ENCODE results near the gene CBLN2. TPM values are rescaled to one million over a fixed set of nuclear protein-coding genes. Genes with fewer than 3 reads are reported as not detected.
A peak's percentile ranks its signal among the peaks of the same experiment; 100 is the strongest.

The CBLN2 gene
- total and polyA plus RNA-seq, 2 of the 13 experiments (the other 11 are each of a cell fraction or from before 2014, with no cell fraction given) = not detected

- TF ChIP-seq ZBTB40 (IDR thresholded peaks at IDR 0.05) (no peak), ZBTB40 (CRISPR knock-in tag; IDR thresholded peaks at IDR 0.05) (no peak)
Measured at GRCh38 chr18:72502671-72503431, 41.3 kb downstream of the CBLN2 start (continued).

- Histone ChIP-seq H3K9me3 (ENCODE audit: low read length) (no peaks in the 10 kb centered on the region), H3K79me2 (ENCODE audit: insufficient read depth, low read length) (no peaks in the 10 kb centered on the region), H3K27me3 (ENCODE audit: control insufficient read depth in 1 of 2, insufficient read depth in 2 of 2, low read length in 2 of 2) (no peaks in the 10 kb centered on the region), H2AFZ (ENCODE audit: low read length) (no peak overlapping the region), H3K9ac (ENCODE audit: insufficient read depth, low read depth, low read length) (no peak overlapping the region), H3K4me1 (ENCODE audit: insufficient read depth, low read length) (no peaks in the 10 kb centered on the region), H4K20me1 (ENCODE audit: insufficient read depth, low read length) (no peaks in the 10 kb centered on the region), H3K27ac (ENCODE audit: extremely low read length, insufficient read depth, low read length) (no peak overlapping the region), H3K4me2 (ENCODE audit: low read depth, low read length) (no peak overlapping the region), H3K4me3 (replicated peaks in 1 of 3; ENCODE audit: insufficient read depth in 1 of 3, low read depth in 2 of 3, low read length in 3 of 3) (no peak overlapping the region), H3K36me3 (replicated peaks in 1 of 2; ENCODE audit: control insufficient read depth in 1 of 2, insufficient read depth in 2 of 2, low read length in 2 of 2) (no peaks in the 10 kb centered on the region)
- intact Hi-C loops (cut with micrococcal nuclease; ENCODE audit: unreplicated experiment) (no loop called here), in situ Hi-C loops (cut with HindIII; ENCODE audit: extremely low pct_ligation_motif_present, low pct_unique_long_range_greater_than_20kb) (no loop called here)
- no peak for TF ChIP-seq TCF7L2 (IDR thresholded peaks at IDR 0.05; ENCODE audit: low read depth, low read length)
- TF ChIP-seq ZNF382 (CRISPR knock-in tag; IDR thresholded peaks at IDR 0.05; ENCODE audit: borderline replicate concordance) = no peak
- peak; percentile 71 for TF ChIP-seq CEBPB (IDR thresholded peaks at IDR 0.05; ENCODE audit: borderline replicate concordance, low read depth, low read length)
- ATAC-seq (no peak), FAIRE-seq (no peak), DNase-seq (ENCODE audit: low spot score) (no peak)
- ChIA-PET CTCF (ENCODE audit: low intra/inter-chr PET ratio, low total read pairs) (no interaction called here), POLR2A (no interaction called here)
- BruUV-seq (replicated peaks) = no TSS peak
- WGBS (ENCODE audit: low lambda C conversion rate) = 75% methylated on average over 3 of the region's 3 CpGs
Measured at GRCh38 chr18:72492497-72492896, 51.6 kb downstream of the CBLN2 start.
